GM12878 (cell line): Measurements from ENCODE around the gene EHF. TPM values are rescaled to one million over a fixed set of nuclear protein-coding genes. Genes with fewer than 3 reads are reported as not detected.

Source experiments
- ATAC-seq: fragments of 200-7000 bp; cut with Tn5 transposase; 3 replicates; pipeline ENCODE4 v1.9.1; 2020; ENCODE audit warnings: mild to moderate bottlenecking, moderate library complexity
- BruUV-seq: library from RNA; stranded (reverse); fragments of 400-500 nt; replicated peaks from 2 replicates; lab custom pipeline; 2021; lab: Mats Ljungman, UMichigan
- CTCF ChIA-PET: fragments of 300-600 bp; sonication (Branson Sonifier 250); formaldehyde crosslinking; extraction: SDS; loops from one replicate; lab custom pipeline; 2021; ENCODE audit warnings: inconsistent platforms; lab: Yijun Ruan, JAX
- POLR2A ChIA-PET: fragments of 350-600 bp; formaldehyde crosslinking; extraction: SDS; loops from one replicate; lab custom pipeline; 2021; ENCODE audit warnings: inconsistent platforms; lab: Charles Lee
- RAD21 ChIA-PET: fragments of 300-600 bp; sonication (Branson Sonifier 250); formaldehyde crosslinking; loops from one replicate; lab custom pipeline; 2023; ENCODE audit warnings: antibody characterized with exemption; ENCODE audit not compliant: unreplicated experiment; lab: Charles Lee
- SMC1A ChIA-PET: fragments of 300-600 bp; sonication (Branson Sonifier 250); formaldehyde crosslinking; loops from one replicate; lab custom pipeline; 2023; ENCODE audit not compliant: unreplicated experiment, uncharacterized antibody; lab: Charles Lee
- DNase-seq: peaks from one replicate; pipeline ENCODE4 v3.0.0-alpha.2; 2011; ENCODE audit warnings: low read depth, low spot score
- FAIRE-seq: peaks from 3 replicates; lab custom pipeline; 2011; peaks lifted over from hg19 to GRCh38; lab: Jason Lieb, UNC
- H2AFZ ChIP-seq: 2 replicates; pipeline ENCODE4 v1.6.0; 2011; ENCODE audit warnings: low read depth, low read length, control low read depth; ENCODE audit not compliant: control insufficient read depth
- H3K27ac ChIP-seq: 2 replicates; pipeline ENCODE4 v1.5.1; 2011; ENCODE audit warnings: control low read depth; ENCODE audit not compliant: control insufficient read depth, insufficient read depth
- H3K27me3 ChIP-seq, 2 experiments: replicated peaks in 1 of 2; 2 replicates each; pipeline versions ENCODE4 v1.6.0 to v1.6.1; 2011; ENCODE audit warnings: low read length in 1 of 2; ENCODE audit not compliant: control insufficient read depth in 2 of 2, insufficient read depth in 2 of 2
- H3K36me3 ChIP-seq, 2 experiments: 2 replicates each; pipeline ENCODE4 v1.5.1; 2011; ENCODE audit warnings: low read length in 1 of 2; ENCODE audit not compliant: control insufficient read depth in 2 of 2, insufficient read depth in 2 of 2
- H3K4me1 ChIP-seq: 2 replicates; pipeline ENCODE4 v1.6.1; 2011; ENCODE audit warnings: mild to moderate bottlenecking, low read length, moderate library complexity, mixed read lengths; ENCODE audit not compliant: control insufficient read depth, insufficient read depth
- H3K4me2 ChIP-seq: 2 replicates; pipeline ENCODE4 v1.6.0; 2011; ENCODE audit warnings: control low read depth; ENCODE audit not compliant: control insufficient read depth, insufficient read depth
- H3K4me3 ChIP-seq: fragments of 200-600 bp; sonication (generic); 2 replicates; pipeline ENCODE4 v1.5.1; 2016
- H3K79me2 ChIP-seq: 2 replicates; pipeline ENCODE4 v1.6.0; 2011; ENCODE audit warnings: low read length; ENCODE audit not compliant: control insufficient read depth, insufficient read depth
- H3K9ac ChIP-seq: 2 replicates; pipeline ENCODE4 v1.8.0; 2011; ENCODE audit warnings: low read length, control low read depth, mixed read lengths; ENCODE audit not compliant: control insufficient read depth, insufficient read depth
- H3K9me3 ChIP-seq: replicated peaks from 3 replicates; pipeline ENCODE4 v1.5.1; 2011; ENCODE audit warnings: mild to moderate bottlenecking, low read length; ENCODE audit not compliant: control insufficient read depth, insufficient read depth
- H4K20me1 ChIP-seq: 2 replicates; pipeline ENCODE4 v1.6.0; 2011; ENCODE audit not compliant: control insufficient read depth, insufficient read depth
- CREB1 ChIP-seq: IDR thresholded peaks from 2 replicates; pipeline ENCODE4 v1.6.1; 2012; ENCODE audit warnings: low read depth, mild to moderate bottlenecking, inconsistent platforms
- DPF2 ChIP-seq: fragments of 450-650 bp; IDR thresholded peaks from 2 replicates; pipeline ENCODE4 v1.6.1; 2017; ENCODE audit warnings: mild to moderate bottlenecking
- EED ChIP-seq: sonication (generic); IDR thresholded peaks from 2 replicates; pipeline ENCODE4 v1.6.1; 2016; ENCODE audit warnings: antibody characterized with exemption, low read depth
- LARP7 ChIP-seq: fragments of 450-650 bp; IDR thresholded peaks from 2 replicates; pipeline ENCODE4 v1.6.1; 2017; ENCODE audit warnings: mild to moderate bottlenecking
- NRF1 ChIP-seq: conservative IDR thresholded peaks from 2 replicates; pipeline ENCODE4 v1.6.1; 2011; ENCODE audit warnings: mild to moderate bottlenecking, low read depth, low read length, improper control_type of control experiment
- RELA ChIP-seq: fragments of 450-650 bp; IDR thresholded peaks from 2 replicates; pipeline ENCODE4 v1.8.0; 2014; ENCODE audit warnings: borderline replicate concordance; ENCODE audit not compliant: partially characterized antibody
- SMARCA5 ChIP-seq: fragments of 450-650 bp; IDR thresholded peaks from 2 replicates; pipeline ENCODE4 v1.6.1; 2017; ENCODE audit warnings: mild to moderate bottlenecking
- SMC3 ChIP-seq: IDR thresholded peaks from 2 replicates; pipeline ENCODE4 v1.6.1; 2011; ENCODE audit warnings: low read length, improper control_type of control experiment, borderline replicate concordance
- WGBS: methylation state at CpG from one replicate; pipeline ENCODE4 v1.1.6; 2016; ENCODE audit warnings: low lambda C conversion rate; ENCODE audit not compliant: insufficient replicate concordance, insufficient coverage; ENCODE audit errors: missing lambda C conversion rate; 5-methylcytosine and 5-hydroxymethylcytosine counted together
- in situ Hi-C: fragments of 300-500 bp; cut with MboI; formaldehyde crosslinking; loops from 9 replicates; pipeline ENCODE4 v1.14.3; 2018; ENCODE audit warnings: mixed read lengths
- intact Hi-C: fragments of 100-400 bp; cut with micrococcal nuclease; formaldehyde crosslinking; loops from one replicate; pipeline ENCODE4 v1.14.2; 2022; ENCODE audit not compliant: unreplicated experiment
- polyA plus RNA-seq, 11 experiments: library from polyadenylated mRNA; depleted of rRNA in 4 of 11; unstranded in 6 of 11; stranded (reverse) in 5 of 11; fragments of >200 nt; fragmentation: Nextera tagmentation in 4 of 11; fragmentation: Illumina TruSeq in 1 of 11; extraction: Ambion mirVana in 4 of 11; extraction: Trizol in 1 of 11; gene quantifications; 1 replicate in 1 of 11; 2 replicates in 10 of 11; pipeline versions ENCODE4 v1.2.1 to v1.2.3, GENCODE V29; 2011 to 2016; ENCODE audit warnings: inconsistent platforms in 2 of 11, missing spikeins in 2 of 11, low read depth in 1 of 11
- total RNA-seq, 4 experiments: library from RNA; depleted of rRNA in 3 of 4; stranded (reverse); fragments of >200 nt in 3 of 4; fragmentation: Illumina TruSeq in 1 of 4; extraction: Trizol in 1 of 4; gene quantifications; 2 replicates each; pipeline versions ENCODE4 v1.2.1 to v1.2.3, GENCODE V29; 2013 to 2021
- TF ChIP-seq, protein P1 (sequence below): IDR thresholded peaks from 2 replicates; pipeline ENCODE4 v1.6.1; 2011; ENCODE audit warnings: borderline replicate concordance, low read depth, mild to moderate bottlenecking, moderate library complexity, mixed read lengths, low read length; ENCODE audit not compliant: insufficient read depth; ENCODE audit errors: extremely low read length
- TF ChIP-seq, protein P2 (sequence below): fragments of 450-650 bp; IDR thresholded peaks from 2 replicates; pipeline ENCODE4 v1.6.1; 2017; ENCODE audit warnings: antibody characterized with exemption, mild to moderate bottlenecking, moderate library complexity

Gene EHF
- total and polyA plus RNA-seq, 10 of the 15 experiments (the other 5 are each of a cell fraction or from before 2014, with no cell fraction given): 0.04 to 0.33 (median 0.06) TPM; not detected in 6

DNA sequence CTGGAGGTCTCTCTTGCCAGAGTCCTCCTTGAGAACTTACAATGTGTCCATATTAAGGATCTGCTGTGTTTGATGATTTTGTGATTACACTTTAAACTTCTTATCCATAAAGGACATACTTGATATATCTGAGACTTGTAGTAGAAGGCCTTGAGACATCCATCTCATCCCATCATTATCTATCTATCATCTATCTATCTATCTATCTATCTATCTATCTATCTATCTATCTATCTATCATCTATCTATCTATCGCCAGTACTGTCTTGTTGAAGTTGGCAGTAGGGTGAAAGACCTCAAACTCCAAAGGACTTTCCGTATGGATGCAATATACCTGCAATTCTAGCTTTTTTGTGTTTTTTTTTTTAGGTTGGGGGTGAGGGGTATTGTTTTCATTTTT lies 2.5 kb upstream of the EHF start:
- in situ Hi-C loops: no loop called here
- H3K27ac ChIP-seq: no peak overlapping the region
- no peak overlapping the region for H3K4me3 ChIP-seq
- CTCF ChIA-PET: no interaction called here
- no peak for TF ChIP-seq CREB1
- no peak for TF ChIP-seq SMC3
- TF ChIP-seq NRF1: no peak
- TF ChIP-seq, protein P1, sequence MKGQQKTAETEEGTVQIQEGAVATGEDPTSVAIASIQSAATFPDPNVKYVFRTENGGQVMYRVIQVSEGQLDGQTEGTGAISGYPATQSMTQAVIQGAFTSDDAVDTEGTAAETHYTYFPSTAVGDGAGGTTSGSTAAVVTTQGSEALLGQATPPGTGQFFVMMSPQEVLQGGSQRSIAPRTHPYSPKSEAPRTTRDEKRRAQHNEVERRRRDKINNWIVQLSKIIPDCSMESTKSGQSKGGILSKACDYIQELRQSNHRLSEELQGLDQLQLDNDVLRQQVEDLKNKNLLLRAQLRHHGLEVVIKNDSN: no peak
- TF ChIP-seq EED: no peak
- no peak for TF ChIP-seq DPF2
- TF ChIP-seq, protein P2, sequence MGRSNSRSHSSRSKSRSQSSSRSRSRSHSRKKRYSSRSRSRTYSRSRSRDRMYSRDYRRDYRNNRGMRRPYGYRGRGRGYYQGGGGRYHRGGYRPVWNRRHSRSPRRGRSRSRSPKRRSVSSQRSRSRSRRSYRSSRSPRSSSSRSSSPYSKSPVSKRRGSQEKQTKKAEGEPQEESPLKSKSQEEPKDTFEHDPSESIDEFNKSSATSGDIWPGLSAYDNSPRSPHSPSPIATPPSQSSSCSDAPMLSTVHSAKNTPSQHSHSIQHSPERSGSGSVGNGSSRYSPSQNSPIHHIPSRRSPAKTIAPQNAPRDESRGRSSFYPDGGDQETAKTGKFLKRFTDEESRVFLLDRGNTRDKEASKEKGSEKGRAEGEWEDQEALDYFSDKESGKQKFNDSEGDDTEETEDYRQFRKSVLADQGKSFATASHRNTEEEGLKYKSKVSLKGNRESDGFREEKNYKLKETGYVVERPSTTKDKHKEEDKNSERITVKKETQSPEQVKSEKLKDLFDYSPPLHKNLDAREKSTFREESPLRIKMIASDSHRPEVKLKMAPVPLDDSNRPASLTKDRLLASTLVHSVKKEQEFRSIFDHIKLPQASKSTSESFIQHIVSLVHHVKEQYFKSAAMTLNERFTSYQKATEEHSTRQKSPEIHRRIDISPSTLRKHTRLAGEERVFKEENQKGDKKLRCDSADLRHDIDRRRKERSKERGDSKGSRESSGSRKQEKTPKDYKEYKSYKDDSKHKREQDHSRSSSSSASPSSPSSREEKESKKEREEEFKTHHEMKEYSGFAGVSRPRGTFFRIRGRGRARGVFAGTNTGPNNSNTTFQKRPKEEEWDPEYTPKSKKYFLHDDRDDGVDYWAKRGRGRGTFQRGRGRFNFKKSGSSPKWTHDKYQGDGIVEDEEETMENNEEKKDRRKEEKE: no peak
- no peak for TF ChIP-seq RELA
- no peak for TF ChIP-seq LARP7
- TF ChIP-seq SMARCA5: no peak
- TF ChIP-seq, all 136 proteins: peak for 0
- 59% methylated on average over 2 of the region's 2 CpGs for WGBS
- DNase-seq (no peak), FAIRE-seq (no peak), ATAC-seq (no peak)
- Histone ChIP-seq H3K36me3 (no peaks in the 10 kb centered on the region), H3K4me1 (peaks cover 20% of the 10 kb centered on the region), H4K20me1 (no peaks in the 10 kb centered on the region), H3K79me2 (no peaks in the 10 kb centered on the region), H2AFZ (no peak overlapping the region), H3K9ac (no peak overlapping the region), H3K9me3 (no peaks in the 10 kb centered on the region; the same call in 1 of the 3 replicates), H3K27me3 (no peaks in the 10 kb centered on the region; a peak in 3 of 4 replicates), H3K4me2 (no peak overlapping the region)
- no TSS peak for BruUV-seq
- POLR2A ChIA-PET: no interaction called here
- intact Hi-C loops: no loop called here
- RAD21 ChIA-PET: no interaction called here
- SMC1A ChIA-PET: no interaction called here
